ENCODE results near the gene SSR4.

GRCh38 chrX:153761863-153762262 is 32.6 kb upstream of the SSR4 start:
- TF ChIP-seq CTCF (conservative IDR thresholded peaks at IDR 0.05) (no peak), ZFX (IDR thresholded peaks at IDR 0.05) (no peak)

Data from C4-2B (cell line).